ENCODE measurements around the gene SNCAIP.

- peak; percentile 24 to 47 for TF ChIP-seq CTCF (conservative IDR thresholded peaks at IDR 0.05 in 1 of 2, IDR thresholded peaks at IDR 0.05 in 1 of 2; ENCODE audit: extremely low read depth in 1 of 2, insufficient read depth in 1 of 2, low read depth in 1 of 2, low read length in 2 of 2)
- TF ChIP-seq EZH2 (IDR thresholded peaks at IDR 0.05; ENCODE audit: borderline replicate concordance, low read length) = no peak
Observed at GRCh38 chr5:122492675-122493074, 180.6 kb downstream of the SNCAIP start.

Data from mammary epithelial cell (primary cell).